Measurements from ENCODE around the gene PIGQ. TPM values are rescaled to one million over a fixed set of nuclear protein-coding genes. Genes with fewer than 3 reads are reported as not detected.

PIGQ gene
- total RNA-seq, 1 donor from 2014 or later = 20.2 TPM

DNA sequence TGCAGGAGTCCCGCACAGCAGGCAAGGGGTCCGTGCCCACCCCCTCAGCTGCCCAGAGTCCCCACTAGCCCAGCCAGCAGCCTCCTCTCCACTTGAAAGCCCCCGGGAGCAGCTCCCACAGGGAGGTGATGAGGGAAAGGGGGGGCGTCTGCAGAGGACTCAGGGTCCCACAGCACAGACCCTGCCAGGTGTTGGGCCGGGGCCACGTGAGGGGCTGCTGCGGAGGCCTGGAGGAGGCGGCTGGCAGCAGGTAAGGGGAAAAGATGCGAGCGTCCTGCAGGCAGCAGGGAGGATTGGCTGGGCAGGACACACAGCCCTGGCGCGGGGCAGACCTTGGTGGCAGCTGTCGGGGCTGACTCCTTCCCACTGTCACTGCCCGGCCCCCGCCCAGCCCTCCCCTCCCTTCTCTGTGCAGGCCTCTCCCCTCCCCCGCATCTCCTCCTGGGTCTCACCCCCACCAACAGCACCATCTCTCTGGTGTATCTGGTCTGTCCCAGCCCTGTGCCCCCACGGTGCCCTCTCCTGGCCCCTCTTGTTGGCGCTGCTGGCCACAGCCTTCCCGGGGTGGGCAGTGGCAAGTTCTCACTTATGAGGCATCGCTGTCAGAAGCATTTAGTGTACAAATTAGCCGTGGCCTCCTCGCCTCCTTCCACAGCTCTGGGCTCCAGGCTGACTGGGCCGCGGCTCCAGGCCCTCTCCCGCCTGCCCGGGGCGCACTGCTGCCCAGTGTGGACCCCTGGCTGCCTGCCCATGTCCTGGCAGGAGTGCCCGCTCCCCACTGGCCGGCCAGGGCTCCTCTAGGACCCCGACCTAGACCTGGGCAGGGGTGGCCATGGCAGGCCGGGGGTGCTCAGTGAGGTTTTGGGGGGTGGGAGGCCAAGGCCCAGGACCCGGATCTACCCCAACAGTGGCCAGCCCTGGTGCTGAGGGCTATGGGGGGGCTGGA lies 14.0 kb upstream of the PIGQ start:
- no peak for DNase-seq (ENCODE audit: low read depth in 2 of 2)

DNA sequence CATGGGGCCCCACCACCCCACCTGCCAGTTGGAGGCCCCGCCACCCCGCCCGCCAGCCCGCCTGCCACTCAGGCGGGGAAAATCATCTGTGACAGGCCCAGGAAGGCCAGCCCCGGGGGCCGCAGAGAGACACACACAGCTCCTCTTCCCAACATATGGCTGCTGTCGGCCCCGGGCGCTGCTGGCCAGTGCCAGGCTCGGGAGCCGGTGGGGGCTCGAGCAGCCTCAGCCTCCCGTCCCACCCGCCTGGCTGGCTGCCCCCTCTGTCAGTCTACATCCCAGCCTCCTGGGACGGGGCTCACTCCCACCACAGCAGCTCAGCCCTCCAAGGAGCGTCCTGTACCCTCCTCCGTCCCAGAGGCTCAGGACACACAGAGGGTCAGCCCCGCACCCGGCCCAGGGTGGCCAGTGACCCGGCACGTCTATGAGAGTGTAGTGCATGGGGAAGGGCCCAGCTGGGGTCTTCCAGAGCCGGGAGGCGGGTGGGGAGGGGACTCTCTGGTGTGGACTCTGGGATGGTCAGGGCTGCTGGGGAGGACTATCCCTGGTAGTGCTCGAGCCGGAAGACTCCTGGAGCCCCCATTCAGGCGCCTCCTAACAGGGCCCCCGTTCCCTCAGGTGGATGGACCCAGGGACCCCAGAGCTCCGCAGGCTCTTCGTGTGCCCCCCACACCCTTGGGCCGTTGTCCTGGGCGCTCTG lies 13.1 kb upstream of the PIGQ start:
- no peak for DNase-seq (ENCODE audit: low read depth in 2 of 2)

DNA sequence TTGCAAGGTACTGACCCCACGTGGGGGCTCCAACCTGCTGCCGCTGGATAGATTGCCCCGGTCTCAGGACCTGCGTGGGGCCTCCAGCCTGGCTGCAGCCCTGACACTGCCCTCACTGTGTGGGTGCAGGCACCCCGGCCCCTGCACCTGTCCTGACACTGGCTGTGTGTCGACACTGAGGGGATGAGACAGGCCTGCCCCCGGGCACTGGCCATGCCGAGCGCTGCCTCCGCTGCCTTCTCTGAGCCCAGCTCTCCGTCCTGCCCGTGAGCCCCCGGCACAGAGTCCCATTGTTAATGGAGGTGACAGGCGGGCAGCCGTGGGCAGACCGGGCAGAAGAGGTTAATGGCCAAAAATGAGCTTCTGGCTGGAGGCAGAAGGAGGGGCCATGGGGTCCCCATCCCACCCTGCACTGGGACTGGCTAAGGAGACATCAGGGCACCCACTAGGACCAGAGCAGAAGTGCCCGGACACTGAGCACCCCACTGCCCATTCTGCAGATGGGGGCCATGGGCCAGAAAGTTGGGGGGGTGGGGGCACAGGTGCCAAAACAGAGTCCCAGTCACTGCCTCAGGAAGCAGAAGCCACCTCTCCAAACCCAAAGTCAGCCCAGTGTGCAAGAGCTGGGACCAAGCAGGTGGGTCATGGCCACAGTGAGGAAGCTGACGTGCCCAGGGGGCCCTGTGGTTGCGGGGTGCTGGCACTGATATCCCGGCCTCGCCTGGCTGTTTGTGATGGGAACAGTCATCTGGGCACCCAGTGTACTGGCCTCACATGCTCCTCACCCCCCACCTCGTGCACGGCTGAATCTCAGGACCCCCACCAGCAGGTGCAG lies 12.1 kb upstream of the PIGQ start:
- no peak for DNase-seq (ENCODE audit: low read depth in 2 of 2)

DNA sequence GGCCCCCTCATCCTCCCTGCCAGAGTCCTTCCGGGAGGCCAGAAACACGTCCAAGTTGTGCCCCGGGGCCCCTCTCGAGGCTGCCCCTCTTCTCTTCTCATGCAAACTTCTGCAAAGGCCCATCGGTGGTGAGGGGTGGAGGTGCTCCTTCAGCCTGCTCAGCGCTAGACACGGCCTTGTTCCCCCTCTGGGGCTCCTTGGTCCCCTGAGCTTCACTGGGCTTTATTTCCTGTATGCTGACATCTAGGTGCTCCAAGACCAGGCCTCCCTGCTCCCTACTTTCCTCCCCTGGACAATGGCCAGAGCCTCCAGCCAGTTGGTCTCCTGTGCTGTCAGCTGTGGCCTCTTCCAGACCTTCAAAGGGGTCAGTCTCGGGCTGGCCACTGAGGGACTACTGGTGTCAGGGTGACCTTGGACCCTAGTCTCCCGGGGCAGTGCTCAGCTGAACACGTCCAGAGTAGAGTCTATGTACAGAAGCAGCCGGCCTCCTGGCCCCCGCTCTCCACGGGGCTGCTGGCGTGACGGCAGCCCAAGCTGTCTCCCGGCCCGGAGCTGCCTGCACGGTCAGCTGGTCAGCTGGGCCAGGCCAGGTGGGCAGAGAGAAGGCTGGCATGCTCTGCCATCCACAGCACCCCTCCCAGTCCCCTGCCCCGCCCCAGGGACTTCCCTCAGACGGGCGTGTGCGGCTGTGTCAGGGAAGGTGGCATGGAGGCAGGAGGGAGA lies 11.3 kb upstream of the PIGQ start:
- DNase-seq (ENCODE audit: low read depth in 2 of 2) = no peak

- DNase-seq (ENCODE audit: low read depth in 2 of 2) = no peak
Observed at GRCh38 chr16:559021-559380, 10.8 kb upstream of the PIGQ start.

GRCh38 chr16:559411-560203 lies 10.2 kb upstream of the PIGQ start:
- no peak for DNase-seq (ENCODE audit: low read depth in 2 of 2)

DNA sequence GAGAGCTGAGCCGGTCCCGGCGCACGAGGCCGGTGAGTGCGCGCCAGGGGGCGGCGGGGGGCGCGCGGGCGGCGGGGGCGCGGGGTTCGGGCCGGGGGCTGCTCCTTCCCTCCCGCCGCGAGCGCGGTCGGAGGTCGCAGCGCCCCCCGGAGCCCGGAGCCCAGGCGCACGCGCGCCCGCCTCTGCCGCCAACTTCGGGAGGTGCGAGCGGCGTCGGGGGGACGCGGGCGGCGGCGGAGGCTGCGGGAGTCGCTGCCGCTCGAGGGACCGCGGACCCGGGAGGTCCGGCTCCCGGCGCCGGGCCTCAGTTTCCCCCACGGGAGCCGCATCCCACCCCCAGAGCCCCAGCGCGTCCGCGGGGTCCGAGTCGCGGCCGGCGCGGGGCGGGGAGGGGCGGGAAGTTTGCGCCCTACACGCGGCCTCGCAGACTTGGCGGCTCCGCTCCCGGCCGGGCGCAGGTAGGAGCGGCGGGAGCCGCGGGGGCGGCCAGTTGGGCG lies 9.5 kb upstream of the PIGQ start, which contains the start of gene PRR35:
PRR35 (plus strand) TSS at position 191 of the 497 bp plus-strand sequence. CDS start 2,901 bp downstream, outside the sequence.
- DNase-seq (ENCODE audit: low read depth in 2 of 2) = no peak

DNA sequence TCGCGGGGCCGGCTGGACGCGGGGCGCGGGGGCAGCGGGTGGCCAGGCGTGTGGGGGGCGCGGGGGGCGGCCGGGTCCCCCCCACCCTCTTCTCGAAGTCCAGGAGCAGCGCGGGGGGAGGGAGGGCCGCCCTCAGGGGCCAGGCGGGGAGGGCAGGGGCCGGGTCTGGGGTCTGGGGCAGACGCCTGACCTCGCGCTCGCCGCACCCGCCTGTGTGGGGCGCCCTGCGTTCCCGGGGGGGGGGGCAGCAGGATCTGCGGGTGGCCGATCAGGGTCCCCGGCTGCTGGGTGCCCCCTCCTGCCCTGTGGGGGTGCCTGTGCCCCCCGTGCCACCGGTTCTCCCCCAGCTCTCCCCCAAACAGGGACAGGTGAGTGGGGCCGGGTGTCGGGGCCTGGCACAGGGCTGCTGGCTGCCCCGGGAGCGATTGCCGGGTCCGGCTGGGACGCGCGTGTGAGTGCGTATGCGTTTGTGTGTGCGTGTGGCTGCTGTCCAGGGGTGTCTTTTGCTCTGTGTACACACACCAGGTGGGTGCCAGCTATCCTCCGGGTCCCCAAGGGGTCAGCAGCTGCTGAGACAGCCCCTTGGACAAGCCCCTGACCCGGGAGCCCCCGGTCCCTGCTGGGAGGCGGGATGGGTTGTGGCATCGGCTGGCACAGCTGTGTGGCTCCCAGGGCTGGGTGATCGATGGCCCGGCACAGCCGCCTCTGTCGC lies 8.9 kb upstream of the PIGQ start:
- no peak for DNase-seq (ENCODE audit: low read depth in 2 of 2)

GRCh38 chr16:561413-561794 lies 8.4 kb upstream of the PIGQ start:
- no peak for DNase-seq (ENCODE audit: low read depth in 2 of 2)

DNA sequence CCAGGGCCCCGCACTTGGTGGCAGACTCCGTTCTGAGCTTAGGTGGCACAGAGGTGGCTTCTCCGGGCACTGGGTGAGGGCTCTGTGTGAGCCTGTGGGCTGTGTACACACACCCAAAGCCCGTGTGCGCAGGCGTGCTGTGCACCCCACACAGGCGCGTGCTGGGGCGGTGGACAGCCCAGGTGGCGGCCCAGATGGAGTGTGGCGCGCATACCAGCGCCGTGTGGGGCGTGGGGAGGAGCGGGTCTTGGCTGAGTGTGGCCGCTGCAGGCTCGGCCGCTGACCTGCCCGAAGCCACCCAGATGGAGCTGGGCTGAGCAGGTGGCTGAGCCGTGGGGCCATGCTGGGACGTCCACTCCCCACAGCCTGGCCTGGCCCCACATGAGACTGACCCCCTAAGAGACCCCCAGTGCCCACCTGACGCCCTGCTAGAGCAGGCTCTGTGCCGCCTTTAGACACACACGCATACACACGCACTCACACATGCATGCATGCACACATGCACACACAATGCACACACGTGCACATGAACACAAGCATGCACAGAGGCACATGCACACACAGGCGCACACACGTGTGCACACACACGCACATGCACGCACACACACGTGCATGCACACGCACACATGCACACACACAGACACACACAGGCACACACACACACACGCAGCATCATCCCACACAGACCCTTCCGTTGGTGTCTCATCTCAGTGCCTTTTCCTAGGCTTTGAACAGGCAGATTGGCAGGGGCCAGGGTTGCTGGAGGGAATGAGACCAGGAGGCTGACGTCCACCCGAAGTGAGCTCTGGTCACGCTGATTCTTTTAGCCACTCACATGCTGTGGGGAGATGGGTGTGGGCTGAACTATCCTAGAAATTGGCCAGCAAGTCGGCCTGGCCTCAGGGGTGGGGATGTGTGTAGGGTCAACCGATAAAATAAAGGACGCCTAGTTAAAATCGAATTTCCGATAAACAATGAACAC lies 7.5 kb upstream of the PIGQ start:
- DNase-seq (ENCODE audit: low read depth in 2 of 2) = no peak

- no peak for DNase-seq (ENCODE audit: low read depth in 2 of 2)
Observed at GRCh38 chr16:563072-563644, 6.6 kb upstream of the PIGQ start.

- no peak for DNase-seq (ENCODE audit: low read depth in 2 of 2)
Observed at GRCh38 chr16:564690-565418, 4.9 kb upstream of the PIGQ start.

GRCh38 chr16:565419-566330 lies 4.1 kb upstream of the PIGQ start:
- DNase-seq (ENCODE audit: low read depth in 2 of 2) = no peak

DNA sequence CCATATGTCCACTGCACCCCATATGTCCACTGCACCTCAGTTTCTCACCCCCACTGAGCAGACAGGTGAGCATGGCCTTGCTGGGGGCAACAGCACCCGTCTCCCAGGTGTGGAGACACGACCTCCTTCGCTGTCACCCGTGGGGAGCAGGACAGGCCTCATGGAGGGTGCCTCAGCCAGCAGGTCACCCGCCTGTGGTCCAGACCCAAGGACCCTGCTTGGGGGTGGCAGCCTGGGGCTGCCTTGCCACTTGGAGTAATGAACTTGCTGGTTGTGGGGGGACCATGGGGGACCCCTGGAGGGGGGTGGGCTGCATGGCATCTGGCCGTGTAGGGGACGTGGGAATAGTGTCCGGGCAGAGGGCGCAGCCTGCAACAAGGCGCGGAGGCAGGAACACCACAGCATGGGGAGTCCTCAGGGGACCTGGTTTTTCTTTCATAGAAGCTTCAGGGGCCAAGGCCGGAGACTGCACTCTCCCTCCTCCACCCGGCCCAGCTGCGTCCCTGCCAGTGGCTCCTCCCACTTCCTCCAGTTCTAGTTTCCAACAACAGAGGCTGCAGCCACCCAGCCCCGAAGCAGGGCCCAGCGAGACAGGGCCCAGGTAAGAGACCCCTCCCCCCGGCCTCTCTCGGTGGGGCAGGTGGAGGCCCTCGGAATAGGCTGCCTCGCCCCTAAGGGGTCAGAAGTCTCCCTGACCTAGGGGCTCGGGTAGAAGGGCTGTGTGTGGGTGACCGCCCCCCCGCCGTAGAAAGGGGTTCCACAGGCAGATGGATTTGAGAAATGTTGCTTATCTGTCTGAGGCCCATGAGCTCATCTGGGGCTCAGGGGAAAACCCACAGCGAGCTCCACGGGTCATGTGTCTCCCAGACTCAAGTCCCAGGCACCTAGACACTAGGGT lies 3.0 kb upstream of the PIGQ start, which contains the start of gene NHLRC4:
NHLRC4 (plus strand) TSS at position 531 of the 898 bp plus-strand sequence. CDS start 1,043 bp downstream, outside the sequence.
- peak; percentile 65 to 74 for DNase-seq (ENCODE audit: low read depth in 2 of 2)
